ENCODE results near the gene DNAJC18.
A peak's percentile ranks its signal among the peaks of the same experiment; 100 is the strongest.
"Not testable (repeated sequence)": the region's sequence is repeated elsewhere in the genome, so short reads cannot be mapped to it uniquely, and the experiment has no call there.

DNAJC18 gene

DNA sequence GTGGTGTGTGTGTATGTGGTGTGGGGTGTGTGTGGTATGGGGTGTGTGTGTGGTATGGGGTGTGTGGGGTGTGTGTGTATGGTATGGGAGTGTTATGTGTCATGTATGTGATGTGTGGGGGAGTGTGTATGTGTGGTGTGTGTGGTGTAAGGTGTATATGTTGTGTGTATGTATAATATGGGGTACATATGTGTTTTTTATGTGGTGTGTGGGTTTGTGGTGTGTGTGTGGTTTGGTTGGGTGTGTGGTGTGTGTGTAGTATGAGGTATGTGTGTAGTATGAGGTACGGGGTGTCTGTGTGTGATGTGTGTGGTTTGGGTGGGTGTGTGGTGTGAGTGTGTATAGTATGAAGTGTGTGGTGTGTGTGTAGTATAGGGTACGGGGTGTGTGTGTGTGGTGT, 11.9 kb upstream of the DNAJC18 start:
- DNase-seq (ENCODE audit: extremely low read depth, low read depth), result no peak
- TF ChIP-seq CTCF (IDR thresholded peaks at IDR 0.05; ENCODE audit: low read depth, low read length), result no peak

DNA sequence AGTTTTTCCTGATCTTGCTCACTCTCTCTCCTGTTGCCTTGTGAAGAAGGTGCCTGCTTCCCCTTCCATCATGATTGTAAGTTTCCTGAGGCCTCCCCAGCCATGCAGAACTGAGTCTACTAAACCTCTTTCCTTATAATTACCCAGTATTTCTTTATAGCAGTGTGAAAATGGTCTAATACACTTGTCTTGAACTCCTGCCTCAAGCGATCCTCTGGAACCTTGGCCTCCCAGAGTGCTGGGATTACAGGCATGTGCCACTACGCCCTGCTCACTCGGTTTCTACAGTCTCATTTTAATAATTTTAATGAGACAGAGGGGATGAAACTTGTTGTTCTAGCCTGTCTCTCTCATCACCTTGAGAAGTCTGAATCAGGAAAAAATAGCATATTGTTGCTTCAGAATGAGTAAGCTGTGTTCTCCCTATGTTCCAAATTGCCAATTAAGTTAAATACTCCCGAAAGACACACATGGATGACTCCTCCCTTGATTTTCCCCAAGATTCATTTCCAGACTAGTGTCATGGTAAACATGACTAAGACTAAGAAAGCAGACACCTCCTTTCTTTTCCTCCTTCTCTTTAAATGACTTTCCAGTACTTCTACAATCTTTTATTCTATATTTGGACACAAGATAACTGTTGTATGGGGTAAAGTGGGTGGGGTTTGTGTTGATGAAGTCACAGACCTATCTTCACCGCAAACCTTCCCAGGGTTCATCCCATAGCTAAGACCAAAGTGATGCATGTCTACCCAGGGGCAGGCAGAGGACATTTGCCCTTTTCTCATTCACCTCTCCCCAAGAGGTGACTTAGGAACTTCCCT, 7.8 kb upstream of the DNAJC18 start:
- no peak for DNase-seq (ENCODE audit: extremely low read depth, low read depth)
- no peak for TF ChIP-seq CTCF (IDR thresholded peaks at IDR 0.05; ENCODE audit: low read depth, low read length)

DNA sequence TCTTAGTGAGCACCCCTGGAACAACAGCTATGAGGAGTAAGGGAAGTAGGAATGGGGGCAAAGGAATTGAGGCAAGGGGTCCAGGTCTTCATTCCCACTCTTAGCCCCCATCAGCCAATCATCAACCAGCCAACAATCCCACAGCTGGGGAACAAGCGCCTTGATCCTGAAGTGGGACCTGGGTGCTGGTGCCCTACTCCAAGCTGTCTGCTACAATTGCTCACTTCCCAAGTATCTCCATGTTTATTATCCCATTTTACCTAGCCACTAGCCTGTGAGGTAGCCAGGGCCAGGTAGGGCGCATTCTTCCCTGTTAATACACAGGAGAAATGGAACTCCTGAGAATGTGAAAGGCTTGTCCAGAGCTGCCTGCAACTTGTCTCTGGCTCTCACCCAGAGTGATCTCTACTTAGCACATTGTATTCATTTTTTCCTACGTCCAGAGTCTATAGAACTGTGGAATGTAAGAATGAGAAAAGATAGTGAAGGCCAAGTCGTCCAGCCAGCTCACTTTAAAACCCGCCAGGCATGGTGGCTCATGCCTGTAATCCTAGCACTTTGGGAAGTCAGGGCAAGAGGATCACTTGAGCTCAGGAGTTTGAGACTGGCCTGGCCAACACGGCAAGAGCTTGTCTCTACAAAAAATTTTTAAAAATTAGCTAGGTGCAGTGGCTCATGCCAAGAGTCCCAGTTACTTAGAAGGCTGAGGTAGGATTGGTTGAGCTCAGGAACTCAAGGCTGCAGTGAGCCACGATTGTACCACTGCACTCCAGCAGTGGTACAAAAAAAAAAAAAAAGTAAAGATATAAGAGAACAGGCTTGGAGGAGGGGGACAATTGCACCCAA, 6.2 kb upstream of the DNAJC18 start:
- no peak for DNase-seq (ENCODE audit: extremely low read depth, low read depth)
- no peak for TF ChIP-seq CTCF (IDR thresholded peaks at IDR 0.05; ENCODE audit: low read depth, low read length)

DNA sequence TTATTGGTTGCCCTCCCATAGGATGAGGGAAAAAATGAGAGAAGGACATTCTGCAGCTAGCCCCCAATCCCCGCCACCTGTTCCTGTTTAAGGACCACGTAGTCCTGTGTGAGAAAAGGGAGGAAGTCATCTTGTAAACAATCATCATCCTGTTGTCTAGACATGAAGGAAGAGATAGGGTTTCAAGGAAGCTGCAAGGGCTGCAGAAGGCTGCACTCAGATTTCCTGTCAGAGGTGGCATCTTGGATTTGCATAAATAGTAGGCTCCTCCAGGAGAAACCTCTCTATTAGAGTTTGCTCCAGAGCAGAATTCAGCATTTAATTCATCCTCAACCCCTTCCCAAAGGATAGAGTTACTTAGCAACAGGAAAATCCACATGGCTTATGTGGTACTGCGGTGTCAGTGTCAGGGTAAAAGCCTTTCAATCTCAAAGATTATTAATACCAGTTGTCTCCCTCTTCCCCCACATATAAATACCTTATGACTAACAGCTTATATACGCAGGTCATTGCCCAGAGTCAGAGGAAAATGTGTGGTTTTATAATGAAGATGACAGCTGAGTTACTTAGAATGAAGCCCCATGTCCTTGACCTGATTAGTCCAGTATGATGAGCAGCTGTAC, 4.6 kb upstream of the DNAJC18 start:
- TF ChIP-seq CTCF (IDR thresholded peaks at IDR 0.05; ENCODE audit: low read depth, low read length), result no peak
- peak; percentile 60 for DNase-seq (ENCODE audit: extremely low read depth, low read depth)

DNA sequence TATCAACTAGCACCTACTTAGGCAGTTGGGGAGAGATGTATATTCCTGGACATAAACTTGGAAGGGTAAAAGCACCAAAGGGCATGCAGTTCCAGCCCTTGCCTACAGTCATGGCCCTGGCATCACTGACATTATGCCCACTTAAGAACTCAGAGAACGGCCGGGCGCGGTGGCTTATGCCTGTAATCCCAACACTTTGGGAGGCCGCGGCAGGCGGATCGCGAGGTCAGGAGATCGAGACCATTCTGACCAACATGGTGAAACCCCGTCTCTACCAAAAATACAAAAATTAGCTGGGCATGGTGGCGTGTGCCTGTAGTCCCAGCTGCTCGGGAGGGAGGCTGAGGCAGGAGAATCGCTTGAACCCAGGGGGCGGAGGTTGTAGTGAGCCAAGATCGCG, 1.1 kb upstream of the DNAJC18 start:
- DNase-seq (ENCODE audit: extremely low read depth, low read depth), result not testable (repeated sequence)

DNA sequence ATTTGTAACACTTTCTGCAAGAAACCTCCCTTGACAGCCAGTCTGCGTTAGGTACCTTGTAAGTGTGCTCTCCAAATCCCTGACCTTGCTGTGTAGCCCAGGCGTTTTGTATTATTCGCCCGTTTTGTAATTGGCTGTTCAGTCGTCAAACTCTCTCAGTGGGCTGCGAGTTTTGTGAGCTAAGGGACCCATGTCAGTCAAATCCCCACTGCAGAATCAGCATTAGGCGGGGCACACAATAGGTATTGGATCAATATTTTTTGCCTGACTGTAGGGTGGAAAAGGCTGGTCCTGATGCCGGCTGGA, 665 bp downstream of the DNAJC18 start:
- no peak for DNase-seq (ENCODE audit: extremely low read depth, low read depth)
- no peak for TF ChIP-seq CTCF (IDR thresholded peaks at IDR 0.05; ENCODE audit: low read depth, low read length)

DNA sequence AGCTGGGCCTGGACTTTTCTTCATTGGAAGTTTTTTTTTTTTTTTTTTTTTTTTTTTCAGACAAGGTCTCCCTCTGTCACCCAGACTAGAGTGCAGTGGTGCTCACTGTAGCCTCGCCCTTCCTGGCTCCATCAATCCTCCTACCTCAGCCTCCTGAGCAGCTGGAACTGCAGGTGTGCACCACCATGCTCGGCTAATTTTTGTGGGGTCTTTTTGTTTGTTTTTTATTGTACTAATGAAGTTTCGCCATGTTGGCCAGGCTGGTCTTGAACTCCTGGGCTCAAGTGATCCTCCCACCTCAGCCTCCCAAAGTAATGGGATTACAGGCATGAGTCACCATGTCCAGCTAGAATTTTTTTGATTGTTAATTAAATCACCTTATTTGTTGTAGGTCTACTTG, 3.6 kb downstream of the DNAJC18 start:
- TF ChIP-seq CTCF (IDR thresholded peaks at IDR 0.05; ENCODE audit: low read depth, low read length), result no peak
- DNase-seq (ENCODE audit: extremely low read depth, low read depth), result no peak
